LNCAP (cell line): ENCODE results near the gene CCDC97.

ENCODE experiments used
- CTCF ChIP-seq: fragments of 450-650 bp; IDR thresholded peaks from 2 replicates; pipeline ENCODE4 v1.5.1; 2017; ENCODE audit warnings: mild to moderate bottlenecking

Gene CCDC97

GRCh38 chr19:41335467-41335866, 25.5 kb downstream of the CCDC97 start:
- TF ChIP-seq CTCF = no peak

GRCh38 chr19:41339936-41340335, 30.0 kb downstream of the CCDC97 start:
- no peak for TF ChIP-seq CTCF

GRCh38 chr19:41341669-41342490, 31.9 kb downstream of the CCDC97 start:
- no peak; the same call in 1 of the 2 replicates for TF ChIP-seq CTCF

GRCh38 chr19:41344162-41344561, 34.2 kb downstream of the CCDC97 start:
- no peak for TF ChIP-seq CTCF

GRCh38 chr19:41350735-41351338, 40.9 kb downstream of the CCDC97 start:
- TF ChIP-seq CTCF = no peak

- TF ChIP-seq CTCF = no peak
Observed at GRCh38 chr19:41351339-41352245, 41.6 kb downstream of the CCDC97 start.

- no peak for TF ChIP-seq CTCF
Observed at GRCh38 chr19:41352279-41352608, 42.3 kb downstream of the CCDC97 start.
